ENCODE measurements around the gene PSMD13. TPM values are rescaled to one million over a fixed set of nuclear protein-coding genes. Genes with fewer than 3 reads are reported as not detected.

The PSMD13 gene
- total RNA-seq, 1 donor from 2014 or later: 71.9 TPM

- no peaks in the 10 kb centered on the region for H3K27me3 ChIP-seq
- no peak overlapping the region for H3K27ac ChIP-seq
- H3K4me3 ChIP-seq: no peak overlapping the region
- TF ChIP-seq POLR2AphosphoS5 (IDR thresholded peaks at IDR 0.05; ENCODE audit: insufficient read depth in 1 of 2, low read depth in 1 of 2): no peak
- no peak for TF ChIP-seq POLR2A (IDR thresholded peaks at IDR 0.05)
- TF ChIP-seq CTCF (IDR thresholded peaks at IDR 0.05): no peak
- no peaks in the 10 kb centered on the region for H3K9me3 ChIP-seq
- intact Hi-C loops (cut with DNase I): no loop called here
- DNase-seq (ENCODE audit: extremely low spot score in 2 of 2): peak in 1 of 2 donors; percentile 64
- H3K4me1 ChIP-seq: no peaks in the 10 kb centered on the region
- no peaks in the 10 kb centered on the region for H3K36me3 ChIP-seq
Observed at GRCh38 chr11:223884-224283, 12.9 kb upstream of the PSMD13 start.

GRCh38 chr11:224424-224823 lies 12.4 kb upstream of the PSMD13 start:
- no peaks in the 10 kb centered on the region for H3K27me3 ChIP-seq
- TF ChIP-seq POLR2AphosphoS5 (IDR thresholded peaks at IDR 0.05; ENCODE audit: insufficient read depth in 1 of 2, low read depth in 1 of 2) (no peak), CTCF (IDR thresholded peaks at IDR 0.05) (no peak), POLR2A (IDR thresholded peaks at IDR 0.05) (no peak)
- H3K4me1 ChIP-seq: no peaks in the 10 kb centered on the region
- peak in 1 of 2 donors; percentile 29 for DNase-seq (ENCODE audit: extremely low spot score in 2 of 2)
- no peaks in the 10 kb centered on the region for H3K9me3 ChIP-seq
- H3K36me3 ChIP-seq: no peaks in the 10 kb centered on the region
- H3K27ac ChIP-seq: no peak overlapping the region
- intact Hi-C loops (cut with DNase I): no loop called here
- H3K4me3 ChIP-seq: no peak overlapping the region

- no peak overlapping the region for H3K27ac ChIP-seq
- no peaks in the 10 kb centered on the region for H3K36me3 ChIP-seq
- no peaks in the 10 kb centered on the region for H3K27me3 ChIP-seq
- H3K4me3 ChIP-seq: no peak overlapping the region
- TF ChIP-seq POLR2A (IDR thresholded peaks at IDR 0.05): no peak
- intact Hi-C loops (cut with DNase I): no loop called here
- no peaks in the 10 kb centered on the region for H3K4me1 ChIP-seq
- H3K9me3 ChIP-seq: no peaks in the 10 kb centered on the region
- DNase-seq (ENCODE audit: extremely low spot score in 2 of 2): peak in 1 of 2 donors; percentile 56
Observed at GRCh38 chr11:225734-226453, 10.9 kb upstream of the PSMD13 start.

GRCh38 chr11:227824-228379 lies 8.9 kb upstream of the PSMD13 start:
- Histone ChIP-seq H3K27me3 (no peaks in the 10 kb centered on the region), H3K4me1 (no peaks in the 10 kb centered on the region), H3K4me3 (no peak overlapping the region), H3K9me3 (no peaks in the 10 kb centered on the region), H3K36me3 (no peaks in the 10 kb centered on the region), H3K27ac (no peak overlapping the region)
- DNase-seq (ENCODE audit: extremely low spot score in 2 of 2): peak in 1 of 2 donors; percentile 29
- TF ChIP-seq CTCF (IDR thresholded peaks at IDR 0.05): no peak
- TF ChIP-seq POLR2A (IDR thresholded peaks at IDR 0.05): no peak
- TF ChIP-seq POLR2AphosphoS5 (IDR thresholded peaks at IDR 0.05; ENCODE audit: insufficient read depth in 1 of 2, low read depth in 1 of 2): no peak
- intact Hi-C loops (cut with DNase I): no loop called here

- intact Hi-C loops (cut with DNase I): no loop called here
- peak in 1 of 2 donors; percentile 62 for DNase-seq (ENCODE audit: extremely low spot score in 2 of 2)
- no peaks in the 10 kb centered on the region for H3K36me3 ChIP-seq
Observed at GRCh38 chr11:230431-230830, 6.3 kb upstream of the PSMD13 start.

More at GRCh38 chr11:230431-230830, 6.3 kb upstream of the PSMD13 start:
- no peaks in the 10 kb centered on the region for H3K27me3 ChIP-seq
- peaks cover 9% of the 10 kb centered on the region for H3K4me1 ChIP-seq
- no peaks in the 10 kb centered on the region for H3K9me3 ChIP-seq
- H3K4me3 ChIP-seq: no peak overlapping the region
- H3K27ac ChIP-seq: no peak overlapping the region
- no peak for TF ChIP-seq CTCF (IDR thresholded peaks at IDR 0.05)
- no peak for TF ChIP-seq POLR2AphosphoS5 (IDR thresholded peaks at IDR 0.05; ENCODE audit: insufficient read depth in 1 of 2, low read depth in 1 of 2)
- no peak for TF ChIP-seq POLR2A (IDR thresholded peaks at IDR 0.05)

Data from vagina (tissue), 2 donors.